Stomach smooth muscle (tissue), 2 donors: ENCODE results near the gene SMIM24.

Source experiments
- H3K27ac ChIP-seq: one replicate; pipeline ENCODE4 v1.7.0; 2013; ENCODE audit warnings: mild to moderate bottlenecking, low read length, inconsistent platforms
- H3K27me3 ChIP-seq, 2 donors: one replicate each; pipeline ENCODE4 v1.7.0; 2013; ENCODE audit warnings: low read length in 2 of 2; ENCODE audit not compliant: insufficient read depth in 2 of 2, control insufficient read depth in 1 of 2
- H3K36me3 ChIP-seq, 2 donors: one replicate each; pipeline ENCODE4 v1.7.0; 2013; ENCODE audit warnings: low read length in 2 of 2; ENCODE audit not compliant: control insufficient read depth in 2 of 2, insufficient read depth in 2 of 2
- H3K4me1 ChIP-seq: one replicate; pipeline ENCODE4 v1.7.0; 2013; ENCODE audit warnings: low read length; ENCODE audit not compliant: control insufficient read depth, insufficient read depth
- H3K4me3 ChIP-seq, 2 donors: one replicate each; pipeline ENCODE4 v1.7.0; 2013; ENCODE audit warnings: low read length in 2 of 2
- H3K9ac ChIP-seq, 2 donors: one replicate each; pipeline ENCODE4 v1.7.0; 2013; ENCODE audit warnings: low read length in 2 of 2, mild to moderate bottlenecking in 1 of 2
- H3K9me3 ChIP-seq, 2 donors: one replicate each; pipeline ENCODE4 v1.7.0; 2013; ENCODE audit warnings: low read length in 2 of 2; ENCODE audit not compliant: control insufficient read depth in 2 of 2
- donor health status: healthy.
- donor health status: Pancreatic carcinoma.

SMIM24 gene

DNA sequence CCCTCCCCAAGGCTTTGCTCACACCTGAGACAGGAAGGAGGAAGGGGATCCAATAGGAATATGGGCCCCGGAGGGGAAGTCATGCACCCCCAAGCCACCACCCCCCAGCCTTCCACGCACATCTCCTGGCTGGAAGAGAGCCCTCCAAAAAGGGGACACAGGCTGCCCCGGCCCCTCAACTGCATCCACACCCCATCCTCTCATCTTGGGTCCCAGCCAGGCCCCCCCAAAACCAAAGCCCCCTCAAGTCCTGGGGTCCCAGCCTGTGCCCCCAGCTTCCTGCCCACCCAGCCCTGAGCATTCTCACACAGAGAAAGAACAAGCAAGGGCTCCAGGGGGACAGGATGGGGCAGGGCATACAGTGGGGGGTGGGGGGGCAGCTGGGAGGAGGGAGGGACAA is 12.1 kb downstream of the SMIM24 start:
- Histone ChIP-seq H3K9ac (no peak overlapping the region), H3K36me3 (no peaks in the 10 kb centered on the region), H3K4me3 (no peak overlapping the region), H3K9me3 (no peaks in the 10 kb centered on the region), H3K27me3 (no peaks in the 10 kb centered on the region), H3K27ac (no peak overlapping the region), H3K4me1 (peaks cover 42% of the 10 kb centered on the region)

DNA sequence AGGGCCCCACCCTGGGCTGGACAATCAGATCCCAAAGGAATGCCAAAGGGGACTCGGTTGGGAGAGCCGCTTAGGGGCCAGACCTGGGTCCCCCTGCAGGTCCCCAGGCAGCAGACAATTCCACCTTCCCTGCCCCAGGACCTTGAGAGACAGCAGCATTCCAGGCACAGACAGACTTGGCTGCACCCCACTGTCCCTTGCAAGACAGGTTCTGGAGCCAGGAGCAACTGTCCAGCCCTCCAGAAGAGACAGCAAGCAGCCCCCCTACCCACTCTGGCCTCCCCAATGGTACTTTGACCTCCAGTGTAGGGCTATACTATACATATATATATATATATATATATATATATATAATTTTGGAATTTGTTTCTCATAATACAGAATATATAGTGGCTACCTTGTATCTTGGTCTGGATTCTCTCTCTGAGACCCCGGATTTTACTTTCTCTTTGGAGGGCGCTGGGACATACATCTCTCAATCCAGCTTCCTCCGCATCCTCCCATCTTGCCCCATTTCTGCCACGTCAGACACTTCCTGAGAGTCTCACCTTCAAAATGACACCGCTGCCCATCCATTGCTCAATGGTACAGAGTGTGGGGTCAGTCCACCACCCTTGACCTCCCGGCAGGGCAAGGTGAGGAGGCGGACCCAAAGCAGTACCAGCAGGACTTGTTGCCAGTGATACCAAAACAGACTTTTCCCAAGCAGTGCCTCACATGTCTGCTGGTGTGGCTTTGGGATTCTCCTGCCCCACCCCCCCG is 12.7 kb downstream of the SMIM24 start:
- H3K27ac ChIP-seq: peak overlapping the region; percentile 41
- no peak overlapping the region for H3K4me3 ChIP-seq
- no peak overlapping the region for H3K9ac ChIP-seq
- H3K27me3 ChIP-seq: no peaks in the 10 kb centered on the region
- H3K36me3 ChIP-seq: peaks cover 0 to 1% of the 10 kb centered on the region in 2 donors
- H3K4me1 ChIP-seq: peaks cover 44% of the 10 kb centered on the region
- no peaks in the 10 kb centered on the region for H3K9me3 ChIP-seq

DNA sequence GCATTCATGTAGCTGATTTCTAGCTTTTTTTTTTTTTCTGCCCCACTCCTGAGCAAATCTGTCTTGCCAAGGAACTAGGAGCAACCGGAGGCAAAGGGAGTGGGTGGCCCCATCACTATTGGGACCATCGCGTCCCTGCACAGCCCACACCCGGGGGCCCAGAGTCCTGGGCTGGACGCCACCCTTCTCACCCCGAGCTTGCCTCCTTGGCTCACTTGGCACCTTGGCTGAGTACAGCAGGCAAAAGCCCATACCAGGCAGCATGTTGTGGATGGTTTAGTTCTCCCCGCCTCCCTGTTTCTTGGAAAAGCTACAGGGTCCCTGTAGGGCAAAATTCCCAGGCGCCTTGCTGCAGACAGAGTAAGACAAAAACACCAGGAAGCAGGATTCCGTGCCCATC is 13.7 kb downstream of the SMIM24 start:
- Histone ChIP-seq H3K27ac (peak overlapping the region; percentile 77), H3K27me3 (no peaks in the 10 kb centered on the region), H3K4me1 (peaks cover 35% of the 10 kb centered on the region), H3K36me3 (peaks cover 0 to 4% of the 10 kb centered on the region in 2 donors), H3K4me3 (peak overlapping the region in 1 of 2 donors; percentile 35), H3K9me3 (no peaks in the 10 kb centered on the region), H3K9ac (no peak overlapping the region)

DNA sequence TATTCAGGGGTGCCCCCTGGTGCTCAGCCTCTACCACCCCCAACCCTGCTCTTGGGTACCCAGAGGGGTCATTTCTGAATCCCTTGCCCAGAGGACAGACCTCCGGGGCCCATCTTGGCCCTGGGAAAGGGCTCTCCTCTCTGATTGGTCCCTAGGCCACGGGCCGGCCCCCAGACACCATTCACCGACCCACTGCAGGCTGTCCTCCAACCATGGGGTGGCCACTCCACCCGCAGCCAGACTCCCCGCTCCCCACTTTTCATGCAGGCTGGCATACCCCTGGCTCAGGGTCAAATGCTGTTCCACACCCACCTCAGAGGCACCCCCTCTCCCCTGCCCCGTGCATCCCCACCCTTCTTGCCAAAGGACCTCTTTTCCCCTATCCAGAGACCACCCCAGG is 14.8 kb downstream of the SMIM24 start:
- Histone ChIP-seq H3K36me3 (peaks cover 0 to 4% of the 10 kb centered on the region in 2 donors), H3K27ac (peak overlapping the region; percentile 77), H3K9me3 (no peaks in the 10 kb centered on the region), H3K4me3 (no peak overlapping the region), H3K27me3 (no peaks in the 10 kb centered on the region), H3K4me1 (peaks cover 35% of the 10 kb centered on the region), H3K9ac (no peak overlapping the region)

DNA sequence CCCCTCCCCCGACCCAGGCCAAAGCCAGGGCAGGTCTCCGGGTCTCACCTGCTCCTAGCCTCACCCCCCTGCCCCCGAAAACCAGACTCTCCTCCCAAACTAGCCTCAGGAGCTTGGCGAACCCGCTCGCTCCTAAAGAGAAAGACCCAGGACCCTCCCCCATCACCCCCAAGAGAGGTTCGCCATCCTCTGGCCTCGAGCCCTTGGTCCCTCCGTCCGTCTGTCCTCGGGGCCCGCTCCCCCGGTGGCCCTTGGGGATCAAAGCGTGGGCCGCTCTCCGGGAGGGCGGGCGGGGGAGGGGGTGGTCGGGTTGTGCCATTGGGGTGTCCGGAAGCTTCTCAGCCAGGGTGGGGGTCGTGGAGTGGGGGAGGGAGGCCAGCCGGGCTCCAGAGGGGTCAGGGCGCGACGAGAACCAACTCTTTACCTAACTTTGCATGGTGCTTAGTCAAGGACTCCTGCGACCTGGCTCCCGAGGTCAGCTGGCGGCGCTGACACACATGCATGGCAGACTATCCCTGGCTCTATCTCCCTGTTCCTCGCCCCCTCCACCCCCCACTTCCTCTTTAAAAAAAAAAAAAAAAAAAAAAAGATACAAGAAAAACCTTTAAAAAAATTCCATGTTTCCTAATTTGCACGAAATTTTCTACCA is 15.6 kb downstream of the SMIM24 start:
- peaks cover 0 to 4% of the 10 kb centered on the region in 2 donors for H3K36me3 ChIP-seq
- no peaks in the 10 kb centered on the region for H3K9me3 ChIP-seq
- H3K27me3 ChIP-seq: no peaks in the 10 kb centered on the region
- H3K4me1 ChIP-seq: peaks cover 39% of the 10 kb centered on the region
- no peak overlapping the region for H3K4me3 ChIP-seq
- no peak overlapping the region for H3K27ac ChIP-seq
- H3K9ac ChIP-seq: no peak overlapping the region

DNA sequence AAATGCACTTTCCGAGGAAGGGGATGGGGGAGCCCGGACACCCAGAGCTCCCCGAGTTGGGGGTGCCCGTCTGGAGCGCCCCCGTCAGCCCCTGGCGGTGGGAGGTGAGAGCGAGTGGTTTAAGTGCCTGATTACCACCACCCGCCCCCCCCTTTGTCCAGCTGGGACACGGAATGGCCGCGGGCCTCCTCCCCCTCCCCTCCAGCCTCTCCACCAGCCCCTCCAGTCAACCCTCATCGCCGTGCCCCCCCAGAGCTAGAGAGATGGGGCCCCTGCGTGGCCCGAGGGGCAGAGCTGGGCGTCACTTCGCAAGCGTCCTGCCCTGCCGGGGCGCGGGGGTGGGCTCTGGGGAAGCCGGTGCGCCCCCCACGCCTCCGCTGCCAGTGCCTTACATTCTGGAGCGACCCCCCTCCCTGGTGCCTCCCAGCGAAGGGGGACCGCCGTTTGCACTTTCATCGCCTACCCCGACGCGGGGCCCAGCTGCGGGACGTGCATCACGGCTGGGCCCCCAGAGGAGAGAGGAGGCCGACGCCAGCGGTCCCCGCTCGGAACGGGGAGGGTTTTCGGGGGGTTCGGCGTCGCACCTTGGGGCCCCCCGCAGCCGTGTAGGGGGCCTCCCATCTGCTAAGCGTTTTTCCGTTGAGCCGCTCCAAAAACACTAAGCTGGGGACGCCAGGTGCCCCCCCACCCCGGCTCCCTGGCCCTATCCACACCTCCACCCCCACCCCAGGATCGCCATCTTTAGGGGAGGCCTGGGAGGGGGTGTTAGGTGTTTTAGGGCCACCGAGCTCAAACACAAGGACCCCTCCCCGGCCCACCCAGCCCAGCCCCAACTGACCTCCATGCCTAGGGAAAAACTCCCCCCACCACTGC is 16.4 kb downstream of the SMIM24 start:
- Histone ChIP-seq H3K36me3 (peaks cover 0 to 4% of the 10 kb centered on the region in 2 donors), H3K4me3 (no peak overlapping the region), H3K4me1 (peaks cover 43% of the 10 kb centered on the region), H3K27me3 (no peaks in the 10 kb centered on the region), H3K27ac (peak overlapping the region; percentile 62), H3K9ac (no peak overlapping the region), H3K9me3 (no peaks in the 10 kb centered on the region)

DNA sequence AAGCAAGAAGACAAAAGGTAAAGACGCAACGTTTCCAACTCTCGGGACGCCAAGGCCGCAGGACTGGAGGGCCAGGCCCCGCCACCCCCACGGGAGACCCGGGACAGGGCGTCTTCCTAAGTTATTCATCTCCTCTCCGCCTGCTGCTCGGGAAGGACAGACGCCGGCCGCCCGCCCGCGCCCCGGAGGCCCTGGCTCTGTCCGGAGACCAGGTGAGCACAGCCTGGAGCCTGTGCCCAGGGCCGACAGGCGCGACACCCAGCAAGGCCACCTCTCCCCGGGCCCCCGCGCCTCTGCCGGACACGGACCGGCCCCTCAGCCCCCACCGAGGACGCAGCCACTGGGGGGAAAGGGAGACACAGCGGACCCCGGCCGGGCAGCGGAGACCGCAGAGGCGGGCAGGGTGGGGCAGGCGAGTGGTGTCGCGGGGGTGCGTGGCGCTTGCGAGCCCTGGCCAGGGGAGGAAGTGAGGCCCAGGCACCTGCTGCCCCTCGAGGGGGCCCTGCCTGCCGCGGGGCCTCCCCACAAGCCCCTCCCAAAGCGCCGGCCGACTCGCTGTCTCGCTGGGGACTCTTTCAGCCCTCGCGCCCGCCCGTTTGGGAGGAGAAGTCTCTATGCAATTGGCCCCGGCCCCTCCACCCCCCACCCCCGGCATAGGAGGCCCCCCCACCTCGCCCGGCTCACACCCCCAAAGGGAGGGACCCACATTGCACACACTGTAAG is 17.2 kb downstream of the SMIM24 start:
- Histone ChIP-seq H3K27me3 (no peaks in the 10 kb centered on the region), H3K9ac (no peak overlapping the region), H3K36me3 (peaks cover 0 to 4% of the 10 kb centered on the region in 2 donors), H3K9me3 (no peaks in the 10 kb centered on the region), H3K27ac (peak overlapping the region; percentile 53), H3K4me3 (no peak overlapping the region), H3K4me1 (peaks cover 51% of the 10 kb centered on the region)

DNA sequence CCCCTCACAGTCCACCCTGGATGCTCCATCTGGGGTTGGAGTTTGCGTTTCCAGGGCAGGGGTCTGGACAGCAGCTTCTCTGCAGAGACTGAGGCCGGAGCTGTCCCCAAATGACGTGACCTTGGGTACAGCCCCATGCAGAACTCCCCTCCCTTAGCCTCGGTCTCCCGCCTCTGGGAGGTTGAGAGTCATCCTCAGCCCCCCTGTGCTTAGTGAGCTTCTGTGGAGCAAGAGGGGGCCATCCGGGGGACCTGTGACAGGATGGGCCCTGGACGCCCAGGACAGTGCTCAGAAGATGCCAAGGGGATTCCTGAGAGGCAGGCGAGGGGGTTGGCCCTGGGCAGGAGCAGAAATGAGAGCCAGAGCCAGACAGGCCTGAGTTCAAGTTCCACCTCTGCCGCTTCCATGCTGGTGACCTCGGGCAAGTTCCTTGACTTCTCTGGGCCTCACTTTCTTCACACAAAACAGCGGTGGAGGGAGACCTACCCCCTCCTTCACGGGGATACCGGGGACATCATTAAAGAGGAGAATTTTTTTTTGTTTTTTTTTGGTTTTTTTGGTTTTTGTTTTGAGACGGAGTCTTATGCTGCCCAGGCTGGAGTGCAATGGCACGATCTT is 20.3 kb downstream of the SMIM24 start:
- no peaks in the 10 kb centered on the region for H3K27me3 ChIP-seq
- peaks cover 11 to 13% of the 10 kb centered on the region in 2 donors for H3K36me3 ChIP-seq
- H3K9me3 ChIP-seq: no peaks in the 10 kb centered on the region
- peaks cover 45% of the 10 kb centered on the region for H3K4me1 ChIP-seq
- peak overlapping the region in 1 of 2 donors; percentile 29 for H3K9ac ChIP-seq
- H3K27ac ChIP-seq: peak overlapping the region; percentile 75
- H3K4me3 ChIP-seq: no peak overlapping the region

DNA sequence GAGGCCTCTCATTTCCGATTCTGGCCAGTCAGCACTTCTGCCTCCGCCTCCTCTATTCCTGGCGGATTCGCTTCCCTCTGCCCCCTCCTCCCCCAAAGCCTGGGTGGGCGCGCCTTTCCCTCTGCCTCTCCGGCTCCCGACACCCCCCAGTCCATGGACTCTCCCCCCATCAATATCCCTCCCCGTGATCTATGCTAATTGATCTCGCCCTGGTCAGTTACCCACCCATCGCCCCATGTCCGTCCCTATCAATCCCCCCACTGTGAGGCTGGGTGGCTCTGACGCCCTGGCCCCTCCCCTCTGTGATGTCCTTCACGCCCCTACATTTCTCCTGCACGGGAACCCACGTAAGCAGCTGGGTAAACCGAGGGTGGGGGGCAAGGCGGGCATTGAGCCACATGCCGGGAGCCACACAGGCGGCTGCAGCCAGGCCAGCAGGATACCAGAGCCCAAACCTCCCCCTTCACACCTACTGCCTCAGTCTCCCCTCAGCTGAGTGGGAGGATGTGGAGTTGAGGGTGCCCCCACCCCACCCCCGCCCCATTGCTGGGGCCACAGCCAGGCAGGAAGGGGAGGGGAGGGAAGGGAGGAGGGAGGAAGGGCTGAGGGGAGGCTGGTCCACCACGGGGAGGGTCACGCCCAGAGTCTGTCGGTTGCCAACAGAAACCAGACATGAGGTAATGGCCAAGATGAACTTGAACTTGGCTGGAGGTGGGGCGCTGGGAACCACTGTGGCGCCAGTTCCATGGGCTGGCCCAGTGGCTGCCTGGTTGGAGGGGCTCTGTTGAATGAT is 21.0 kb downstream of the SMIM24 start:
- H3K4me1 ChIP-seq: peaks cover 45% of the 10 kb centered on the region
- peak overlapping the region in 1 of 2 donors; percentile 51 for H3K9ac ChIP-seq
- no peaks in the 10 kb centered on the region for H3K9me3 ChIP-seq
- peaks cover 17 to 21% of the 10 kb centered on the region in 2 donors for H3K36me3 ChIP-seq
- H3K27ac ChIP-seq: peak overlapping the region; percentile 75
- no peaks in the 10 kb centered on the region for H3K27me3 ChIP-seq
- no peak overlapping the region for H3K4me3 ChIP-seq
